Neural progenitor cell (in vitro differentiated cells): ENCODE measurements around the gene FGF19.

Experiments used
- EZH2 ChIP-seq: fragments of 200-600 bp; sonication (generic); IDR thresholded peaks from 2 replicates; pipeline ENCODE4 v1.6.1; 2017; ENCODE audit warnings: antibody characterized with exemption, mild to moderate bottlenecking, moderate library complexity
- EZH2phosphoT487 ChIP-seq: fragments of 200-600 bp; sonication (generic); IDR thresholded peaks from 2 replicates; pipeline ENCODE4 v1.6.1; 2017; ENCODE audit warnings: antibody characterized with exemption
- TF ChIP-seq, protein P1 (sequence below): fragments of 200-600 bp; sonication (generic); IDR thresholded peaks from 2 replicates; pipeline ENCODE4 v1.5.1; 2017; ENCODE audit warnings: antibody characterized with exemption, mild to moderate bottlenecking

DNA sequence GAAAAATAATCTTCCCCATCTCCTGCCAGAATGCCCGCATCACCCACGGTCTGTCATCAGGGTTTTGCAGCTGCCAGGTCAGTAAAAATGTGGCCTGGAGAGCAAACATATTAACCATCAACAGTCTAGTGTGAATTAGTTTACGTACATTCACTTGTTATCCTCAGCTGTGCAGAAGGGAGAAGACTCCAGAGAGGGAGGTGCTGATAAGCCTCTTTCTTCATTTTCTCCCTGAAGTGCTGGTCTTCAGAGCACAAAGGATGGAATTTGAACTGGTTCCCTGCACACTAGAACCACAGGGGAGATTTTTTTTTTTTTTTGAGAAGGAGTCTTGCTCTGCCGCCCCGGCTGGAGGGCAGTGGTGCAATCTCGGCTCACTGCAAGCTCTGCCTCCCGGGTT is 8.2 kb downstream of the FGF19 start:
- TF ChIP-seq, protein P1, sequence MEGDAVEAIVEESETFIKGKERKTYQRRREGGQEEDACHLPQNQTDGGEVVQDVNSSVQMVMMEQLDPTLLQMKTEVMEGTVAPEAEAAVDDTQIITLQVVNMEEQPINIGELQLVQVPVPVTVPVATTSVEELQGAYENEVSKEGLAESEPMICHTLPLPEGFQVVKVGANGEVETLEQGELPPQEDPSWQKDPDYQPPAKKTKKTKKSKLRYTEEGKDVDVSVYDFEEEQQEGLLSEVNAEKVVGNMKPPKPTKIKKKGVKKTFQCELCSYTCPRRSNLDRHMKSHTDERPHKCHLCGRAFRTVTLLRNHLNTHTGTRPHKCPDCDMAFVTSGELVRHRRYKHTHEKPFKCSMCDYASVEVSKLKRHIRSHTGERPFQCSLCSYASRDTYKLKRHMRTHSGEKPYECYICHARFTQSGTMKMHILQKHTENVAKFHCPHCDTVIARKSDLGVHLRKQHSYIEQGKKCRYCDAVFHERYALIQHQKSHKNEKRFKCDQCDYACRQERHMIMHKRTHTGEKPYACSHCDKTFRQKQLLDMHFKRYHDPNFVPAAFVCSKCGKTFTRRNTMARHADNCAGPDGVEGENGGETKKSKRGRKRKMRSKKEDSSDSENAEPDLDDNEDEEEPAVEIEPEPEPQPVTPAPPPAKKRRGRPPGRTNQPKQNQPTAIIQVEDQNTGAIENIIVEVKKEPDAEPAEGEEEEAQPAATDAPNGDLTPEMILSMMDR = no peak
- TF ChIP-seq EZH2phosphoT487 = no peak
- no peak for TF ChIP-seq EZH2
